ENCODE measurements around the gene GRHPR. TPM values are rescaled to one million over a fixed set of nuclear protein-coding genes. Genes with fewer than 3 reads are reported as not detected.

The GRHPR gene
- total RNA-seq, 4 donors from 2014 or later, result 81.7 to 135 (median 112) TPM

GRCh38 chr9:37377688-37378612 lies 44.5 kb upstream of the GRHPR start:
- TF ChIP-seq CTCF (IDR thresholded peaks at IDR 0.05) (no peak), POLR2A (IDR thresholded peaks at IDR 0.05) (no peak)
- Histone ChIP-seq H3K4me1 (no peaks in the 10 kb centered on the region), H3K27me3 (no peaks in the 10 kb centered on the region), H3K9me3 (no peaks in the 10 kb centered on the region), H3K36me3 (no peaks in the 10 kb centered on the region), H3K4me3 (no peak overlapping the region), H3K27ac (no peak overlapping the region)
- no peak for DNase-seq
- intact Hi-C loops (cut with DNase I; ENCODE audit: low total_unique reads), result no loop called here

- H3K36me3 ChIP-seq, result no peaks in the 10 kb centered on the region
- no peak for DNase-seq
- no peak overlapping the region for H3K27ac ChIP-seq
- H3K4me3 ChIP-seq, result no peak overlapping the region
- H3K9me3 ChIP-seq, result no peaks in the 10 kb centered on the region
- TF ChIP-seq CTCF (IDR thresholded peaks at IDR 0.05), result no peak
- no peak for TF ChIP-seq POLR2A (IDR thresholded peaks at IDR 0.05)
- intact Hi-C loops (cut with DNase I; ENCODE audit: low total_unique reads), result no loop called here
- H3K4me1 ChIP-seq, result no peaks in the 10 kb centered on the region
- H3K27me3 ChIP-seq, result no peaks in the 10 kb centered on the region
These were observed 43.9 kb upstream of the GRHPR start for GRCh38 chr9:37378613-37379004.

- no peaks in the 10 kb centered on the region for H3K4me1 ChIP-seq
- intact Hi-C loops (cut with DNase I; ENCODE audit: low total_unique reads), result no loop called here
These were observed 42.7 kb upstream of the GRHPR start for GRCh38 chr9:37379835-37380234.

GRCh38 chr9:37380570-37380969 lies 41.9 kb upstream of the GRHPR start:
- Histone ChIP-seq H3K4me3 (no peak overlapping the region), H3K4me1 (no peaks in the 10 kb centered on the region), H3K27ac (no peak overlapping the region), H3K27me3 (no peaks in the 10 kb centered on the region), H3K9me3 (no peaks in the 10 kb centered on the region), H3K36me3 (no peaks in the 10 kb centered on the region)
- no peak for DNase-seq
- TF ChIP-seq CTCF (IDR thresholded peaks at IDR 0.05), result no peak
- no peak for TF ChIP-seq POLR2A (IDR thresholded peaks at IDR 0.05)
- intact Hi-C loops (cut with DNase I; ENCODE audit: low total_unique reads), result no loop called here

More at GRCh38 chr9:37379835-37380234, 42.7 kb upstream of the GRHPR start:
- no peak for DNase-seq
- TF ChIP-seq CTCF (IDR thresholded peaks at IDR 0.05) (no peak), POLR2A (IDR thresholded peaks at IDR 0.05) (no peak)
- no peaks in the 10 kb centered on the region for H3K27me3 ChIP-seq
- no peaks in the 10 kb centered on the region for H3K36me3 ChIP-seq
- H3K4me3 ChIP-seq, result no peak overlapping the region
- no peak overlapping the region for H3K27ac ChIP-seq
- H3K9me3 ChIP-seq, result no peaks in the 10 kb centered on the region

GRCh38 chr9:37381094-37381741 lies 41.3 kb upstream of the GRHPR start:
- H3K27me3 ChIP-seq, result no peaks in the 10 kb centered on the region
- no peak overlapping the region for H3K4me3 ChIP-seq
- DNase-seq, result no peak
- no peaks in the 10 kb centered on the region for H3K9me3 ChIP-seq
- intact Hi-C loops (cut with DNase I; ENCODE audit: low total_unique reads), result no loop called here
- no peaks in the 10 kb centered on the region for H3K4me1 ChIP-seq
- no peak overlapping the region for H3K27ac ChIP-seq
- TF ChIP-seq POLR2A (IDR thresholded peaks at IDR 0.05), result no peak
- no peak for TF ChIP-seq CTCF (IDR thresholded peaks at IDR 0.05)
- H3K36me3 ChIP-seq, result no peaks in the 10 kb centered on the region
